ENCODE data around the gene GCKR.
"Not testable (repeated sequence)": the region's sequence is repeated elsewhere in the genome, so short reads cannot be mapped to it uniquely, and the experiment has no call there.

GCKR gene

GRCh38 chr2:27509326-27509725 is 12.7 kb downstream of the GCKR start:
- DNase-seq: peak; percentile 40

- no peak for DNase-seq
Measured at GRCh38 chr2:27518113-27518781, 21.6 kb downstream of the GCKR start.

- DNase-seq: no peak
Measured at GRCh38 chr2:27518782-27519113, 22.1 kb downstream of the GCKR start.

GRCh38 chr2:27520316-27520715 is 23.7 kb downstream of the GCKR start:
- DNase-seq: no peak

- DNase-seq: no peak
Measured at GRCh38 chr2:27522400-27522945, 25.8 kb downstream of the GCKR start.

GRCh38 chr2:27527182-27527581 is 30.5 kb downstream of the GCKR start:
- no peak for DNase-seq

GRCh38 chr2:27531983-27532382 is 35.3 kb downstream of the GCKR start:
- no peak for DNase-seq

- DNase-seq: no peak
Measured at GRCh38 chr2:27537287-27537686, 40.6 kb downstream of the GCKR start.

GRCh38 chr2:27538839-27539450 is 42.3 kb downstream of the GCKR start:
- DNase-seq: not testable (repeated sequence)

GRCh38 chr2:27539649-27540048 is 43.0 kb downstream of the GCKR start:
- not testable (repeated sequence) for DNase-seq

GRCh38 chr2:27544143-27544821 is 47.6 kb downstream of the GCKR start:
- no peak for DNase-seq

- DNase-seq: no peak
Measured at GRCh38 chr2:27545348-27546141, 48.9 kb downstream of the GCKR start.

GRCh38 chr2:27549303-27549702 is 52.7 kb downstream of the GCKR start:
- no peak for DNase-seq

- no peak for DNase-seq
Measured at GRCh38 chr2:27551514-27551913, 54.9 kb downstream of the GCKR start.

- no peak for DNase-seq
Measured at GRCh38 chr2:27552941-27553340, 56.3 kb downstream of the GCKR start.

GRCh38 chr2:27554451-27554850 is 57.8 kb downstream of the GCKR start:
- DNase-seq: not testable (repeated sequence)

- DNase-seq: no peak
Measured at GRCh38 chr2:27559228-27559627, 62.6 kb downstream of the GCKR start.

GRCh38 chr2:27561060-27561459 is 64.4 kb downstream of the GCKR start:
- no peak for DNase-seq

GRCh38 chr2:27566628-27567027 is 70.0 kb downstream of the GCKR start:
- no peak for DNase-seq

GRCh38 chr2:27569398-27569797 is 72.8 kb downstream of the GCKR start:
- DNase-seq: no peak

GRCh38 chr2:27571197-27571596 is 74.6 kb downstream of the GCKR start:
- DNase-seq: no peak

GRCh38 chr2:27571681-27572080 is 75.0 kb downstream of the GCKR start:
- DNase-seq: no peak

GRCh38 chr2:27572439-27572838 is 75.8 kb downstream of the GCKR start:
- DNase-seq: no peak

Measured in hematopoietic multipotent progenitor cell treated with erythropoietin and hydrocortisone succinate and interleukin-3 and kit ligand, for 8 days (in vitro differentiated cells).